Colonic mucosa (tissue), 4 donors: Measurements from ENCODE around the gene ADCY2. TPM values are rescaled to one million over a fixed set of nuclear protein-coding genes. Genes with fewer than 3 reads are reported as not detected.

Experiments
- DNase-seq: peaks from one replicate; pipeline ENCODE4 v3.0.0-alpha.2; 2020
- H3K27ac ChIP-seq: fragments of 200-600 bp; one replicate; pipeline ENCODE4 v1.8.0; 2021
- H3K27me3 ChIP-seq: fragments of 200-600 bp; one replicate; pipeline ENCODE4 v1.8.0; 2021
- H3K36me3 ChIP-seq: fragments of 200-600 bp; one replicate; pipeline ENCODE4 v1.8.0; 2021
- H3K4me1 ChIP-seq: fragments of 200-600 bp; one replicate; pipeline ENCODE4 v1.8.0; 2021; ENCODE audit warnings: mild to moderate bottlenecking
- H3K4me3 ChIP-seq: fragments of 200-600 bp; one replicate; pipeline ENCODE4 v1.8.0; 2021
- H3K9ac ChIP-seq, 2 donors: one replicate each; pipeline ENCODE4 v1.7.0; 2013; ENCODE audit warnings: control low read depth in 2 of 2, low read depth in 2 of 2, low read length in 2 of 2
- H3K9me3 ChIP-seq: fragments of 200-600 bp; one replicate; pipeline ENCODE4 v1.8.0; 2021
- intact Hi-C: fragments of 100-400 bp; cut with DNase I; formaldehyde crosslinking; loops from one replicate; pipeline ENCODE4 v1.14.1; 2022
- total RNA-seq, 2 donors: library from RNA; stranded (reverse); fragmentation: NEBNext Ultra II Directional in 1 of 2; extraction: Animal tissue kit (Norgen Biotek cat#: 25700) in 1 of 2; gene quantifications; one replicate each; pipeline ENCODE4 v1.2.1, GENCODE V29; 2021
- TF ChIP-seq, protein P1 (sequence below): fragments of 200-600 bp; IDR thresholded peaks from one replicate; pipeline ENCODE4 v1.8.0; 2022; ENCODE audit warnings: antibody characterized with exemption, mild to moderate bottlenecking
- donor health status: healthy.
- donor health status: DM: no; HTN: no; CAD: no.
- donor health status: DM: no; HTN: no; CAD: no.

The ADCY2 gene
- total RNA-seq, 2 donors from 2014 or later: 0.67 to 1.9 TPM

DNA sequence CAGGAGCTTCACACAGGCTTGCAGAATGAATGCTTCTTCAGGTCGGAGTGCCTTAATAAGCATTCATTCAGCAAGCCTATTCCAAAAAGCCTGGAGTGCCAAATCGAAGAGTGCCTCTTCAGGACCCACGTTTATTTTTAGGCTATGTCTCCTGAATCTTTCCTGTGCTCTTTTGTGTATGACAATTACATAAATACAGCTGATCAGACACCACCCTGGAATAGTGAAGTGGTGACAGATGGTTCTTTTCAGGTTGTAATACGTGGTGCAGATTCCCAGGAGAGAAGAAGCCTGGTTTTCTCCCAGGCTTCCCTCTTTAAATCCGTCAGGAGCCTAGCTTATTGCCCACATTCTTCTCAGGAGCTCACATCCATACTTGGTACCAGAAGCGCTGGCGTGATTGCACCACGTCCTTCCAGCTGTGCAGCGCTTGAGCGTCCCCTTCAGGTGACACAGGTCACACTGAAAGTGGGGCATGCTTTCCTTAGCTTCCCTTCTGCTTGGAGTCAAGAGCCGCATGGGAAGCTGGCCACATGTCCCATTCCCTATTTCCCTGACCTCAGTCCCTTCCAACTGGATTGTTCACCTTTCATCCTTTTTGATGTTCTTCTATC is 123.1 kb downstream of the ADCY2 start:
- no peak overlapping the region for H3K4me3 ChIP-seq
- H3K27me3 ChIP-seq: no peaks in the 10 kb centered on the region
- TF ChIP-seq, protein P1, sequence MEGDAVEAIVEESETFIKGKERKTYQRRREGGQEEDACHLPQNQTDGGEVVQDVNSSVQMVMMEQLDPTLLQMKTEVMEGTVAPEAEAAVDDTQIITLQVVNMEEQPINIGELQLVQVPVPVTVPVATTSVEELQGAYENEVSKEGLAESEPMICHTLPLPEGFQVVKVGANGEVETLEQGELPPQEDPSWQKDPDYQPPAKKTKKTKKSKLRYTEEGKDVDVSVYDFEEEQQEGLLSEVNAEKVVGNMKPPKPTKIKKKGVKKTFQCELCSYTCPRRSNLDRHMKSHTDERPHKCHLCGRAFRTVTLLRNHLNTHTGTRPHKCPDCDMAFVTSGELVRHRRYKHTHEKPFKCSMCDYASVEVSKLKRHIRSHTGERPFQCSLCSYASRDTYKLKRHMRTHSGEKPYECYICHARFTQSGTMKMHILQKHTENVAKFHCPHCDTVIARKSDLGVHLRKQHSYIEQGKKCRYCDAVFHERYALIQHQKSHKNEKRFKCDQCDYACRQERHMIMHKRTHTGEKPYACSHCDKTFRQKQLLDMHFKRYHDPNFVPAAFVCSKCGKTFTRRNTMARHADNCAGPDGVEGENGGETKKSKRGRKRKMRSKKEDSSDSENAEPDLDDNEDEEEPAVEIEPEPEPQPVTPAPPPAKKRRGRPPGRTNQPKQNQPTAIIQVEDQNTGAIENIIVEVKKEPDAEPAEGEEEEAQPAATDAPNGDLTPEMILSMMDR: no peak
- DNase-seq: no peak
- no peaks in the 10 kb centered on the region for H3K4me1 ChIP-seq
- no peak overlapping the region for H3K27ac ChIP-seq
- H3K9ac ChIP-seq: no peak overlapping the region
- H3K36me3 ChIP-seq: no peaks in the 10 kb centered on the region
- intact Hi-C loops: no loop called here
- no peaks in the 10 kb centered on the region for H3K9me3 ChIP-seq

DNA sequence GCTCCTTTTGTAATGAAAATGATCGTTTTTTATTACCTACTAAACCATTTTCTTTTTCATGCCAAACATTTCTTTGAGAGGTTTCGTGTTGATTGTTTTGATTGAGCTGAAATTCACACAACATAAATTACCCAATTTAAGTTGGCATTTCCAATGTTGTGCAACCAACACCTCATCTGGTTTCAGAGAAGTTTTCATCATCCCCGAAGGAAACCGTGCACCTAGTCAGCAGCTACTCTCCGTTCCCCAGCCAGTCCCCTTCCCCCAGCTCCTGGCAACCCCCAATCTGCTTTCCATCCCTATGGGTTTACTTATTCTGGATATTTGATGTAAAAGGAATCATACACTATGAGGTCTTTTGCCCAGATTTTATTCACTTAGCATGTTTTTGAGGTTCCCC is 123.6 kb downstream of the ADCY2 start:
- Histone ChIP-seq H3K4me3 (no peak overlapping the region), H3K36me3 (no peaks in the 10 kb centered on the region), H3K9me3 (no peaks in the 10 kb centered on the region), H3K9ac (no peak overlapping the region), H3K4me1 (no peaks in the 10 kb centered on the region), H3K27ac (no peak overlapping the region), H3K27me3 (no peaks in the 10 kb centered on the region)
- DNase-seq: no peak
- TF ChIP-seq, protein P1: no peak
- intact Hi-C loops: no loop called here

- intact Hi-C loops: no loop called here
- H3K4me3 ChIP-seq: no peak overlapping the region
- no peak for DNase-seq
- H3K36me3 ChIP-seq: no peaks in the 10 kb centered on the region
- H3K9ac ChIP-seq: no peak overlapping the region
- TF ChIP-seq, protein P1: no peak
- no peaks in the 10 kb centered on the region for H3K4me1 ChIP-seq
- no peak overlapping the region for H3K27ac ChIP-seq
- no peaks in the 10 kb centered on the region for H3K27me3 ChIP-seq
- H3K9me3 ChIP-seq: no peaks in the 10 kb centered on the region
These were observed 133.9 kb downstream of the ADCY2 start for GRCh38 chr5:7529880-7530279.

DNA sequence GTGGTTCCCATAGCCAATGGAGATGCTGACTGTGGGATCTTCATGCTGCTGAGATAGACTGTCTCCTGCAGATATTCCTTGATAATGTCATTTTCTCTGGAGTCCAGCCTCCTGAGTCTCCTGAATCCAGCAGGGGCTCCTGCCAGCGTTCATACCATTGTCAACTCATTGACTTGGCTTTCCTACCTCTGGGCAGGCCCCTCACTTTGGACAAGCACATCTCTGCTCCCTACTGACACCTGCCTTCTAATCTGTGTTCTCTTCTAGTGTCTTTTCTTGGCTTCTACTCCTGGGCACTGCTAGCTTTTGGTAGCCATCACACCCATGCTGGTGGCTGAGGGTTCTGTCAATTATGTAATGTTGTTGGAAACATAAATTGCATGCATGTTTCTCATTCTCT is 138.0 kb downstream of the ADCY2 start:
- intact Hi-C loops: no loop called here
- Histone ChIP-seq H3K4me3 (no peak overlapping the region), H3K27ac (no peak overlapping the region), H3K36me3 (no peaks in the 10 kb centered on the region), H3K4me1 (no peaks in the 10 kb centered on the region), H3K9ac (no peak overlapping the region), H3K9me3 (no peaks in the 10 kb centered on the region), H3K27me3 (no peaks in the 10 kb centered on the region)
- TF ChIP-seq, protein P1: no peak
- DNase-seq: no peak

GRCh38 chr5:7534505-7534904 is 138.6 kb downstream of the ADCY2 start:
- Histone ChIP-seq H3K9me3 (no peaks in the 10 kb centered on the region), H3K27ac (no peak overlapping the region), H3K4me1 (no peaks in the 10 kb centered on the region), H3K27me3 (no peaks in the 10 kb centered on the region), H3K4me3 (no peak overlapping the region), H3K36me3 (no peaks in the 10 kb centered on the region), H3K9ac (no peak overlapping the region)
- TF ChIP-seq, protein P1: no peak
- intact Hi-C loops: no loop called here
- DNase-seq: no peak
